NT2/D1 (cell line): ENCODE measurements around the gene IL36RN.

Source experiments
- DNase-seq: peaks from one replicate; pipeline ENCODE4 v3.0.0-alpha.2; 2011; ENCODE audit warnings: low read depth, low spot score
- H3K27me3 ChIP-seq: 2 replicates; pipeline ENCODE4 v1.6.0; 2011; ENCODE audit warnings: mild to moderate bottlenecking; ENCODE audit not compliant: insufficient read length, insufficient read depth
- H3K36me3 ChIP-seq: 2 replicates; pipeline ENCODE4 v1.6.1; 2011; ENCODE audit warnings: mild to moderate bottlenecking, low read length, mixed read lengths; ENCODE audit not compliant: insufficient read depth, insufficient read length
- H3K4me1 ChIP-seq: 2 replicates; pipeline ENCODE4 v1.5.1; 2011; ENCODE audit not compliant: insufficient read depth, insufficient read length
- H3K4me3 ChIP-seq: 2 replicates; pipeline ENCODE4 v1.5.1; 2011; ENCODE audit warnings: low read depth; ENCODE audit not compliant: insufficient read length
- H3K9ac ChIP-seq: 2 replicates; pipeline ENCODE4 v1.6.0; 2011; ENCODE audit warnings: low read depth; ENCODE audit not compliant: insufficient read length
- H3K9me3 ChIP-seq: 2 replicates; pipeline ENCODE4 v1.5.1; 2011; ENCODE audit warnings: mild to moderate bottlenecking, low read length; ENCODE audit not compliant: insufficient read depth
- SUZ12 ChIP-seq: IDR thresholded peaks from 2 replicates; pipeline ENCODE4 v1.6.1; 2011; ENCODE audit not compliant: insufficient read length, insufficient read depth; ENCODE audit errors: extremely low read depth
- YY1 ChIP-seq: IDR thresholded peaks from 2 replicates; pipeline ENCODE4 v1.6.1; 2011; ENCODE audit not compliant: insufficient read length, insufficient read depth
- ZNF274 ChIP-seq: IDR thresholded peaks from 2 replicates; pipeline ENCODE4 v1.6.1; 2011; ENCODE audit warnings: mild to moderate bottlenecking, low read depth, low read length

IL36RN gene

GRCh38 chr2:113015042-113015441, 44.0 kb upstream of the IL36RN start:
- no peak overlapping the region for H3K9ac ChIP-seq
- H3K36me3 ChIP-seq = no peaks in the 10 kb centered on the region
- no peaks in the 10 kb centered on the region for H3K9me3 ChIP-seq
- no peak overlapping the region for H3K4me3 ChIP-seq
- peaks cover 8% of the 10 kb centered on the region for H3K27me3 ChIP-seq
- TF ChIP-seq YY1 (no peak), SUZ12 (no peak), ZNF274 (no peak)
- H3K4me1 ChIP-seq = no peaks in the 10 kb centered on the region
- DNase-seq = no peak

DNA sequence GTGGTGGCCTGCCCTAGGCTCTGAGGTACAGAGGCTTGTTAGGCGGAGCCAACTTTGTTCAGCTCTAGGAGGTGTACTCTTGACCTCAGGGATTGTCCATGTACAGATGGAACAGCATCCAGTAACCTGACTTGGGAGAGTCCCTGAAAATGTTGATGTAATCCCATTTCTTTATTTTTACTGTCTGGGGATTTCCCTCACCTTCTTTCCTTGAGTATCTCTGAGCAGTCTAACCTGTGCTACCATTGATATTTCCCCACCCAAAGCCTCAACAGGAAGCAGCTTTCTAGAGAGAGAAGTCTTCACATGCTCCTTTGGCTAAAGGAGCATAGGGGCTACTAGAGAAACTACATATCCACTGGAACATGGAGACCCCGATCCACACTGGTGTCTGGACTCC, 43.3 kb upstream of the IL36RN start:
- Histone ChIP-seq H3K9me3 (no peaks in the 10 kb centered on the region), H3K27me3 (peaks cover 8% of the 10 kb centered on the region), H3K4me3 (no peak overlapping the region), H3K36me3 (no peaks in the 10 kb centered on the region), H3K4me1 (no peaks in the 10 kb centered on the region), H3K9ac (no peak overlapping the region)
- no peak for DNase-seq
- no peak for TF ChIP-seq SUZ12
- no peak for TF ChIP-seq YY1
- TF ChIP-seq ZNF274 = no peak

GRCh38 chr2:113018509-113018908, 40.5 kb upstream of the IL36RN start:
- Histone ChIP-seq H3K27me3 (peaks cover 8% of the 10 kb centered on the region), H3K9ac (no peak overlapping the region), H3K4me3 (no peak overlapping the region), H3K4me1 (no peaks in the 10 kb centered on the region), H3K9me3 (no peaks in the 10 kb centered on the region), H3K36me3 (no peaks in the 10 kb centered on the region)
- no peak for DNase-seq
- no peak for TF ChIP-seq ZNF274
- no peak for TF ChIP-seq YY1
- no peak for TF ChIP-seq SUZ12

- no peak overlapping the region for H3K4me3 ChIP-seq
- no peaks in the 10 kb centered on the region for H3K9me3 ChIP-seq
- H3K4me1 ChIP-seq = no peaks in the 10 kb centered on the region
- H3K27me3 ChIP-seq = peaks cover 5% of the 10 kb centered on the region
- H3K9ac ChIP-seq = no peak overlapping the region
- no peak for DNase-seq
- no peaks in the 10 kb centered on the region for H3K36me3 ChIP-seq
- TF ChIP-seq YY1 = no peak
Observed at GRCh38 chr2:113021312-113021711, 37.7 kb upstream of the IL36RN start.

DNA sequence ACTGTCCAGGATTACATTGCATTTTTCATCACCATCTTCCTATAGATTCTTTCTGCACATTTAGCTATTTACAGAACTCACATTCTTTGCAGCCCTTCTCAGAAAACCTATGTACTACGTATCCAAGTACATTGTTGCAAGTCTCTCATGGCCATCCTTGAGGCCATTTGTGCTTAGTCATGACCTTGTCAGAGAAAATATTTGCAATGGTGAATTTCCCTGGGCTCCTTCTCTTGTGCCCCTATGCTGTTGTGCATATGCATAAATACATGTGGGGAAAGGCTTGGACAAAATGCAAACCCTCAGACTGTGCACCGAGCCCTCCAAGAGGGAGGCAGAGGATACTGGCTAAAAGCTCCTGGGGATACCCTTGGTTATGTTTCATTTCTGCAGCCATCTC, 34.2 kb upstream of the IL36RN start:
- no peak overlapping the region for H3K4me3 ChIP-seq
- no peak overlapping the region for H3K9ac ChIP-seq
- H3K27me3 ChIP-seq = no peaks in the 10 kb centered on the region
- DNase-seq = no peak
- H3K36me3 ChIP-seq = no peaks in the 10 kb centered on the region
- no peaks in the 10 kb centered on the region for H3K9me3 ChIP-seq
- no peak for TF ChIP-seq ZNF274
- no peak for TF ChIP-seq SUZ12
- no peak for TF ChIP-seq YY1
- peaks cover 3% of the 10 kb centered on the region for H3K4me1 ChIP-seq

- peaks cover 3% of the 10 kb centered on the region for H3K4me1 ChIP-seq
- H3K36me3 ChIP-seq = no peaks in the 10 kb centered on the region
- no peaks in the 10 kb centered on the region for H3K27me3 ChIP-seq
- no peak overlapping the region for H3K9ac ChIP-seq
- DNase-seq = no peak
- no peak overlapping the region for H3K4me3 ChIP-seq
- TF ChIP-seq SUZ12 = no peak
- TF ChIP-seq YY1 = no peak
- TF ChIP-seq ZNF274 = no peak
- no peaks in the 10 kb centered on the region for H3K9me3 ChIP-seq
Observed at GRCh38 chr2:113025737-113026136, 33.3 kb upstream of the IL36RN start.

DNA sequence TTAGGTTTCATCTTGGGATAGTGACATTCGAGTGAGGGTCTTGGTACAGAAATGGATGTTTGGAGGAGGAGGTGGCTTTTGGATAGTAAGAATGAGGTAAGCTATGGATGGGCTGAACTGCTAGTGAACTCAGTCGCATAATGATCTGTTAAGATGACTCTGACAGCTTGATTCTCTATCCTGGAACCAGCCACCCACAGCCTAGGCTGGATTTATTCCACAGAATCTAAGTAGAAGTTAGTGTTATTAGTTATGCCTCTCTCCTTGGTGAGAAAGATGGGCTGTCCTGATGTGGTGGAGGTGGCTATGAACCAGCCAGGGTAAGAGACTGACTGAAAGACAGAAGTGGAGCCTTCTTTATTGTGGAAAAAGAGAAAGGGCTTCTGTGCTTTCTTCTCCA, 31.3 kb upstream of the IL36RN start:
- no peak overlapping the region for H3K9ac ChIP-seq
- no peak for DNase-seq
- peaks cover 3% of the 10 kb centered on the region for H3K4me1 ChIP-seq
- no peak overlapping the region for H3K4me3 ChIP-seq
- H3K9me3 ChIP-seq = no peaks in the 10 kb centered on the region
- H3K27me3 ChIP-seq = no peaks in the 10 kb centered on the region
- TF ChIP-seq YY1 = no peak
- no peak for TF ChIP-seq ZNF274
- no peak for TF ChIP-seq SUZ12
- no peaks in the 10 kb centered on the region for H3K36me3 ChIP-seq

GRCh38 chr2:113028112-113028511, 30.9 kb upstream of the IL36RN start:
- TF ChIP-seq ZNF274 (no peak), YY1 (no peak), SUZ12 (no peak)
- H3K9me3 ChIP-seq = no peaks in the 10 kb centered on the region
- no peak overlapping the region for H3K4me3 ChIP-seq
- no peak for DNase-seq
- H3K36me3 ChIP-seq = no peaks in the 10 kb centered on the region
- no peak overlapping the region for H3K9ac ChIP-seq
- H3K4me1 ChIP-seq = peaks cover 3% of the 10 kb centered on the region
- H3K27me3 ChIP-seq = no peaks in the 10 kb centered on the region
